ENCODE measurements around the gene GARNL3.

The GARNL3 gene

DNA sequence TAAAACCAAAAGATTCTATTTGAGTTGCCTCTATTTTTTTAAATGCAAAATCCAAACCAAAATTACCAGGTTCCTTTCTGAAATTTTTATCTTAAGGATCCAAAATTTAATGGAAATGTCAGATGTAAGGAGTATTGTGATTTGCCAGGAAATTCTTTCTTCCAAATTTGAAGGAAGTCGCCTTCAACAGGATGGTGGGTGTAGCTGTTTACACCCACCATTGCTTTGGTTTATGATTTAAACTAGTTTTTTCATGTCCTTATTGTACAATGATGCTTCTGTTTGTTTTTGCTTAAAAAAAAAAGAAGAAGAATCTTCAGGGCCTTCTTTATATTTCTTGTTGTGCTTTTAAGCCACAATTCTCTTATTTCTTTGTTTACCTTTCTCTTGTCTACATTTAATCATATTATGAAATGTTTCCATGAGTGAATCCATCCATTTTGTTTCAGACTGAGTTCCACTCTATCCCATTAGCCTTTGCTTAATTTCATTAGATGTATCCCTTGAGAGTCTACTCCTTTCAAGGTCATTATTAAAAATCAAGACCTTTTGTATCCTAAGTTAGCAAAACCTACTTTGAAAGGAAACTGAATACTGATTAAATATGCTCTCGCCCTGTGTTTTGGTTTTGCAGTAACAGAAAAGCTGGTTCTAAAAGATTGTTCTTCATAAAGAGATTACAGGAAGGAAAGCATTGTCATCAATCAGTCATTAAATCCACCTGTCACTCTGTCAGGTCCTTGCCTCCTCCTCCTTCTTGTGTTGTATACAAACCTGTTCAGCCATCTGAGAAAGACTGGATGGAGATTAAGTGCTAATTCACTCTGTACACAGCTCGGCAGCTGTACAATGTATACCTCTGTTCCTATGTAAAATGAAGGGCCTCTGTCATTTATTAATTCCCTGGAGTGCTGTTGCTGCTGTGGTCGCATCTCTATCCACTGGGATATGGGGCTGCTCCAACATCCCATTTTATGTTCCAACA lies 86.9 kb downstream of the GARNL3 start:
- DNase-seq: no peak

DNA sequence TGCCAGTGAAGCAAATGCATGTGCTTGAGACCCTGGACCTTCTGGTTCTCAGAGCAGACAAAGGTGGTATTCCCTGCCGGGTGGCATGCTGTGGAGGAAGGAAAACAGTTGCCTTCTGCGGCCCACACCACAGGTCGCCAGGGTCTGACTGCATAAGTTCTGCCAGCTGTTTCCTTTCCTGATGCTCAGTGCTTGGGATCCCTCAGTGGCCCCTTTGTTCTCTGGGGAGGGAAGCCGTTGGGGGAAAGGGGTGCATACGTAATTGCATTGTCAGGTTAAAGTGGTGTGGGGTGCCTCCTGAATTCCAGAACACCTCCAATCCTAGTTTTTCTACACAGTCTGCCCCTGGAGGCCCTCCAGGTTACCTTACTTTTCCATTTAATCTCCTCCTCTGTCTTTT lies 89.3 kb downstream of the GARNL3 start:
- no peak for DNase-seq

DNA sequence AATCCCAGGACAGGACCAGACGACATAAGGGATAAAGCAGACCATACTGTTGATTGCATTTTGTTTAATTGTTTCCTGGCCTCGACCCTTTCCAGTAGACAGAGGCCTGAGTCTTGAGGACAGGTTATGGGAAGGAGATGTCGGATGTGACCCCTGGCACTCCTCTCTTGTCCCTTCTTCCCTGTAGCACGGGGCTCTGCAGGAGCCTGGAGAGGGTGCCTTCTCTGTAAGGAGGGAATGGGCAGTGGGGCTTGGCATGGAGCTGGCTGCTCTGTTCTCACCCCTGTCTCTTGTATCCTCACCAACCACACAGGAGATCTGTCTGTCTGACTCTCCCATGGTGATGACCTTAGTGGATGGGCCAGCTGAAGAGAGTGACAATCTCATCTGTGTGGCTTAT lies 92.3 kb downstream of the GARNL3 start:
- no peak for DNase-seq

DNA sequence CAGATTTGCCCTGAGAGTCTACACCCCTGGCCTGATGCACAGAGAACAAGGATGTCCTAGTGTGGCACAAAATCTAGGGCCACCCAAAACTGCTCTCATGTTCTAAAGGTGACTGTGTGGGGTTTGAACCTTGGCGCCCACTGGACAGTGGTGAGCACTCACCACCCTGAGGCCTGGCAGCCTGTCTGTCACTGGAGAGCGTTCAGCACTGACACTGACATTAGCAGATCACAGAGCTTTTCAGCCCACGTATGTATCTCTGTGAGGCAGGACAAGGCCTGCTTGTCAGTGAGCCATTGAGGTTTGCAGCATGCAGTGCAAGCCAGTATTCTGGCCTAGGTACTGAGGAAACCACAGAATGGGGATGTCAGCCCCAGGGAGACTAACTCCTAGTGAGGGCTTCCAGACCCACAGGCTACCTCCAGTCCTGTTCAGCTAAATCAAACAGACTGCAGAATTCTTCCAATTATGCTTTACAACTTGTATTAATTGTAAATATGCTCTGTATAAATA lies 93.5 kb downstream of the GARNL3 start:
- DNase-seq: no peak

DNA sequence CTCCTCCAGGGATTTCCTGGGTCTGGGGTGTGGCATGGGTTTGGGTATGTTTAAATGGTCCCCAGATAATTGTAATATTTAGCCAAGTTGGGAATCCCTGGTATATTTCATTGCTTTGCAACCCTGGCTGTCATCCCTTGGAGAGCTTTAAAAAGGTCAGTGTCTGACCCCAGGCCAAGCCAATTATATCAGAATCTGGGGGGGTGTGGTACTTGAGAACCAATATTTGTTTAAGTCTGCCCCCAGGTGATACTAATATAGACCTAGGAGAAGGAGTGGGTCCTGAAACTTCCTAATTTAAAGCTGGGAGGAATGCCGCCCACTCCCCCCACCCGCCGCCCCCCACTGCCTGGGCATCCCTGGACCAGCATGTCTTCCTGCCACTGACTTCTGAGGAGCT lies 94.2 kb downstream of the GARNL3 start:
- DNase-seq: no peak

DNA sequence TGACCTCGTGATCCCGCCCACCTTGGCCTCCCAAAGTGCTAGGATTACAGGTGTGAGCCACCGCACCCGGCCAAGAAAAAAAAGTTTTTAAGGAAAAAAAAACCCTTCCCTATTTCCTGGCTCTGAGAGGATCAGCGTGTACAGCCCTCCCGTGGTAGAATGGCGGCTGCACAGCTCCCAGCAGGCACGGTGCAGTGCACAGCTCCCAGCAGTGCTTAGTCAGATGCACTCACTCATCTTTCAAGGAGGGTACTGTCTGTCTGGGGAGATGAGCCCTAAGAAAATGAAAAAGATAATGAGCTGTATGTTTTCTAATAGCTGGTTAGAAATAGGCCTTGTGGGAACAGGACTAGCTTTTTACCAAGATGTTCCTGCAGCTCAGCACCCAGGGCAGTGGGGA lies 95.7 kb downstream of the GARNL3 start:
- DNase-seq: no peak

DNA sequence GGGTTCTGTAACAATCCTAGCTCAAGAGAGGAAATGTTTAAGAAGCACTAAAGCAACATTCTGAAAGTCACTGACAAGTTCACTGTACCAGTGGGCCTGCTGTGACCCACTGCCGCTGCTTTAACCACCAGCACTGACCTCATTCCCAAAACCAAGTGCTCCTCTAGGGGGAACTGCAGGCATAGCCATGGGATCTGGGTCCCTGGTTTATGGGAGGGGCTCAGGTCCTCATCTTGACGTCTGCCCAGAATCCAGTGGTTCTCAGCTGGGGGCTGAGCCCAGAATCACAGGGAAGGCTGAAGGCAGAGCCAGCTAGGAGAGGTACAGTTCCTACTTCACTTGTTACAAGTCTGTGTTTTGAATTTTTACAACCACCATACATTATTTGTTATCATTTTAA lies 96.3 kb downstream of the GARNL3 start:
- no peak for DNase-seq

DNA sequence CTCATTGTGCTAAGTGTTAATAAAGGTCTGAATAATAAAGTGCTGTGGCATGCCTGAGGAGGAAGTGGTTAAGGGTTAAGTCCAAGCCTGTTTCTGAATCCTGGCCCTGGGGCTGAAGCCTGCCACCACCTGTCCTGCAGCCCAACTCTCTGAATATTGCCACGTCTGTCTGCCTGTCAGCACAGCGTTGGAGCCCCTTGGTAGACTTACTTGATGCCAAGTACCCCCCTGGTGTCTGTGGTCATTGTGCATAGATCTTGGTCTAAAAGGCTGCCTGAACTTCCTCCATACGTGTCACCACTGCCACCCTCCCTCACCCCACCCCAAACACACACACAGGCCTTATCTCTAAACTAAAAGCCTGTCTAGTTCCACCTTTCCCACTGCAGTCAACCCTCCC lies 97.0 kb downstream of the GARNL3 start:
- no peak for DNase-seq

DNA sequence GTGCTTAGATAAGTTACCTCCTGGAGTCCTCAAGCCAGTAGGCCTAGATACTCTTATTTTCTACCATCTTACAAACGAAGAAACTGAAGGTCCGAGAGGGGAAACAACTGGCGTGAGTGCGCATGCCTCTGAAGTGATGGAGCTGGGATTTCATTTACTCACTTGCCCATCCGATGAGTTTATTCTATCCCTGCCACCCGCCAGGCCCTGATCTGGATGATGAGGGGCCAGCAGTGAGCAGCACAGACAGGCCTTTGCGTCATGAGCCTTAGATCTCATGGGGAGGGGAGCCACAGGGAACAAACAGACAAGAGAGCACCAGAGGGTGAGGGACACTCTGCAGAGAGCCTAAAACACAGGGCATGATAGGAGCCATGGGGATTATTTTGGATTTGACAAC lies 98.3 kb downstream of the GARNL3 start:
- DNase-seq: no peak

DNA sequence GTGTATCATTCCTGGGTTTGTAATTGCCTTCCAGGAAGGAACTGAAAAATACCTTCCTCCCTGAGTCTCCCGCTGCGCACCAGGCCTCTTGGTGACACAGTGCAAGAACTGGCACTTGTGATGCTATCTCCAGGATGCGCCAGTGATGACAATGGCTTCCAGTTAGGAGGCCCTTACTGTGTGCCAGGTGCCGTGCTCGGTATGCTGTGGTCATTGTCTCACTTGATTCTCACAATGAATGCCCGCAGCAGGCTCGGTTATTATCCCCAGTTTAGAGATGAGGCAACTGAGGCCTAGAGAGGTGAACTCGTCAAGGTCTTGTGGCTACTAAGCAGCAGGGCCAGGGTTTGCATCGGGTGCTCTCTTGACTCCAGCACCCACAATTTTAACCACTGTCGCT lies 100.9 kb downstream of the GARNL3 start:
- DNase-seq: no peak

DNA sequence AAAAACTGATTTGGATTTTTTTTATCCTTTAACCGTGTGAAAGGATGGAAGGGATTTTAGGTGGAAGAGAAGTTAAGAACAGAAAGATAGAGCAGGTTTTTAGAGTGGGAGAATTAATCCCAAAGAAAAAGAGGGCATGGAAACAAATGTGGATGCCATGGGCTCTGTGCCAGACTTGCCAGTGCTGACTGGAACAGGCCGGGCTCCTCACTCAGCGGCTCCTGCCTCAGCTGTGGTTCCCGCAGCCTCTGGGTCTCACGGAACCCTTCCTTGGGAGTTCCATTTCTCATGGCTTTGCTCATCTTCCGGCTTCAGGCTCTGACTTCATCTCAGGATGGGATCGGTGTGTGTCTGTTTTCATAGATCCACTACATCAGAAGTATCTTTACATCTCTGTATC lies 102.0 kb downstream of the GARNL3 start:
- no peak for DNase-seq

DNA sequence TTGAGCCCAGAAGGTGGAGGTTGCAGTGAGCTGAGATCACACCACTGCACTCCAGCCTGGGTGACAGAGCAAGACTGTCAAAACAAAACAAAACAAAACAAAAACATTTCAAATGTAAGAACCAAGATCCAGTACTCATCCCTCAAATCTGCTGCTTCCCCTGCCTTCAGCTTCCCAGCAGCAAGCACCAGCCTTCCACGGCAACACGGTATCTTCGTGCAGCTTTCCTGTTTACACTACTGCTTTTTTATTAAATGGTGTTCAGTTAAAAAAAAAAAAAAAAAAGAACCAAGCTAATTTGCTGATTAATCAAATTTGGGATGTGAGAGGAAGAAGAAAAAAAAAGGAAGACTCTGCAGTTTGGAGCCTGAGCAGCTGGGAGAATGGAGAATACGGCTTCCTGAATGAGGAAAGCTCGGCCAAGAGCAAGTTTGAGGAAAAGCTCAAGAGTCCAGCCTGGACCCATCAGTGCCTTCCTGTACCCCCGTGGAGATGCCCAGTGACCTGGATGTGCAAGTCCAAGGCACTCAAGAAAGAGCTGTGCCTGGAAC lies 104.4 kb downstream of the GARNL3 start:
- no peak for DNase-seq

DNA sequence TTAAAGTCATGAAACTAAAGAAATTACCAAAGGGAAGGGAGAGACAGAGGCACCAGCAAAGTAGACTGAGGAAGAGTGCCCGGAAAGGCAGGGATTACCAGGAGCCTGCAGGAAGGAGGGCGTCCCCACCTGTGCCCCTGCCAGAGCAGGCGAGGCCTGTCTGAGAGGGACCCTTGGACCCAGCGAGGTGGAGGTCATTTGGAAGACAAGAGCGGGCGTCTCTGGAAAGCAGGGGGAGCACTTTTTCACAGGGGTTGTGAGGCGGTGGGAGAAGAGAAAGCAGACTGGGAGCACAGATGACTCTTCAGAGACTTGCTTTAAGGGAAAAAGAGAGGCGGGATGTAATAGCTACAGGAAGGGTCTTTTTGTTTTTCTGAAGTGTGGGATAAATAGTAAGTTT lies 104.9 kb downstream of the GARNL3 start:
- DNase-seq: no peak

DNA sequence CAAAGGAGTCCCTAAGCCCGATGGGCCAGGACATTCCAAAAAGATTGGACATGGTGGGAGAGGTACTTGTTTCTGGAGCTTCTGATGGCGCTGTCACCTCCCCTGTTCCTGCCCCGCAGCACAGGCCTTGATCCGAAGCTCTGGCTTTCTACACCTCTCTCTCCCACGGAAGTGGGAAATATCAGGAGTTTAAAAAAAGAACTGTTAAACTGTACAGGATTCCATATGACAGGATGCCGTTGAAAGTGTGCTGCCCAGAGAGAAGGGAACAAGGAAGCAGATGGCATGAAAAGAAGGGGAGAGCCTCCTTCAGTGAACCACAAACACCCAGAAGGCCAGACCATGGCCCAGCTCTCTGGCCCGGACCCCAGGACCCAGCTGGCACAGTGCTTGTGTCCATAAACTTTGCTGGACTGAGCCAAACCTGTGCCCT lies 105.6 kb downstream of the GARNL3 start:
- DNase-seq: no peak

DNA sequence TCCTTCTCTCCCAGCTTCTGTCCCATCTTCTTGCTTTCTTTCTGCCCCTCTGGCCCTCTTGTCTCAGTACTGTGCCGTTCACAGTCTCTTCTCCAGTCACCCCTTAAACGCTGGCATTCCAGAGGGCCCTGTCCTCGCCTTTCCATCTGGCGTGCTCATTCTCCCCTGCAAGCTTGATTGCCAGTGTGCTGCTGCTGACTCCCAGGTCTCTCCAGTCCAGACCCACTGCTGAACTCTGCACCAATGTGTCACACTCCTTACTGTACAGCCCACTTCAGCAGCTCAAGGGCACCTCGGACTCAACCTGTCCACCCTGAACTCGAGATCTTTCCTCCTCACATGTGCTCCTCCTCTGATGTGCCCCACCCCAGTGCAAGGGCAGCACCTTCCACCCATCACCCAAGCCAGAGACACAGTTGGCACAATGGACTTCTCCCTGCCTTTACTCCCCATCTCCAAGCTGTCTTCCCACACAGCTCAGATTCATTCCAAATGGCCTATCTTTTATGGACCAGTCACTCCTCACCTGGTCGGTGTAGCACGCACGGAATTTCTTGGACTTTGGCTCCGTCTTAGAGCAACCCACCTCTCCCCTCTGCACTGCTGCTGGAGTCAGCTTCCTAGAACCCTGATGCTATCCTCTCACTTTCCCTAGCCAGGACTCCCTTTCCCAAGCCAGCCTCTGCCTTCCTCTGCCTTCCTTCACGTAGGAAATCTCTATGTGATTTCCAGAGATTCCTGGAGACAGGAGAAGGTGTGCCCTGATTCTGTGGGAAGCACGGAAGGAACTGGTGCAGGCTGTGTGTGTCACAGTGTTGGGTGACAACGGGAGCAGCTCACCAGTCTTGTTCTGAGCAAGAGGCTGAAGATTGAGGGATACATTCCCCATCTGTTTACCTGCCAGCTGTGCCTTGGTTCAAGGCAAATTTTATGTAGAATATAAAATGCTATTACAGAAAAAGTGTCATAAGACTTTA lies 106.4 kb downstream of the GARNL3 start:
- no peak for DNase-seq

DNA sequence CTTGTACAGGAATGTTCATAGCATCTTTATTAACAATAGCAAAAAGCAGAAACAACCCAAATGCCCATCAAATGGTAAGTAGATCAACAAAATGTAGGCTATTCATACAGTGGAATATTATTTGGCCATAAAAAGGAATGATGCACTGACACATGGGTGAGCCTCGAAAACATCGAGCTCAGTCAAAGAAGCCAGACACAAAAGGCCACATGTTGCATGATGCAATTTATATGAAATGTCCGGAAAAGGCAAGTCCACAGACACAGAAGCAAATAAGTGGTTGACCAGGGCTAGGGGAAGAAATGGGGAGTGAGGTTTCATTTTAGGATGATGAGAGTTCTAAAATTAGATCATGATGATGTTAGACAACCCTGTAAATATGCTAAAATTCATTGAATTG lies 115.9 kb downstream of the GARNL3 start:
- DNase-seq: no peak

DNA sequence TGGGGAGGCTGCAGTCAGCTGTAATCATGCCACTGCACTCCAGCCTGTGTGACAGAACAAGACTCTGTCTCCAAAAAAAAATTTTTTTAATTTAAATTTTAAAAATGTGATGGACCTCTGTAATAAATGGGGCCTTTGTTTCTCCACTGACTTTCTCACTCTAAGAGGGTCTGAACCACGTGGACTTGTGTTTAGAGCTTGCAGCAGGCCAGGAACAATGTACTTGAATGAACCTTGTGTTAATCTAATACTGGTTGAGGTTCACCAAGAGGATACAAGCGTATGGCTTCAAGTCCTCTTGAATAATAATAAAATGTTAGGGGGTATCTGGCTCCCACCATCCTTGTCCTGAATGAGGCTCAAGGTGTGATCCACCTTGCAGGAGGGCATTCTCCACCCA lies 118.0 kb downstream of the GARNL3 start:
- no peak for DNase-seq

DNA sequence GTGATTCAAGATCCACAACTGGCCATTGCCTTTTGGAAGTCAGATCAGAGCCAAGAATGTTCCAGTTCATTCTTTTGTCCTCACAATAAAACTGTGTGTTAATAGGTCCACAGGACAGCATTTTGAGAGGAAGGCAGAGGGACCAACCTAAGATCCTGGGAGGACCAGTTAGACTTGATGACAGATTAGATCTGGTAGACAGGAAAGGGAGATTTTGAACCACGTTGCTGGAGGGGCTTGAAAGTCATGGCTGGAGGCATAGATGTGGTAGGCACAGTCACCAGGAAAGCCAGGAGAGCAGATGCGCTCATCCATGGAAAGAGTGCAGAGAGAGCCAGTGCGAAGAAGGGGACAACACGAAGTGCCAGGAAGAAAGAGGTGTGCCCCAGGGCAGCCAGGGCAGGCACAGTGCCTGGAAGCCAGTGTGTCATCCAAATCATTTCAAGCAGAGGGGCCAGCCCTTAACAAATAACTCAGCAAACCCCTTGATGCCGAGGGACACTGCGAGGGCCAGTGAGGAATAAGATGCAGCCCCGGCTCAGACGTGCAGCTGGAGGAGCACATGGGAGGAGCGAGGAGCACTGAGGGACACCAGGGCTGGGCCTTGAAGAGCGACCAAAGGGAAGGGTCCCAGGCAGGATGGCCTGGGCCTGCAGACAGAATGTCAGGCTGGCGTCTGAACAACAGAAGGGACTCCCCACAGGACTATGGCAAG lies 119.6 kb downstream of the GARNL3 start:
- no peak for DNase-seq

DNA sequence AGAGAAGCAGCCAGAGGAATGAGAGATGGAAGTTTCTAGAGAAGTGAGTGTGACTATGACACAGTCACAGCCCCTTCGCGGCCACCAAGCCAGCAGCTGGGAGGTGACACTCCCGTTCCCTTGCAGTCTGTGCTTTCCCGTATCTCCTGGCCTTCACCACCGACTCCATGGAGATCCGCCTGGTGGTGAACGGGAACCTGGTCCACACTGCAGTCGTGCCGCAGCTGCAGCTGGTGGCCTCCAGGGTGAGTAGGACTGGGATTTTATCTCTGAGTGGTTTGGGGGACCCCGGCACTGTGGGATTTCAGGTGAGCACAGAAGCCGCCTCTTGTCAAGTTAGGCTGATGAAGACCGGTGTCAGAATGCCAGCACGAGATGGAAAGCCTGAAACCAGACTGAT lies 120.3 kb downstream of the GARNL3 start:
- no peak for DNase-seq

DNA sequence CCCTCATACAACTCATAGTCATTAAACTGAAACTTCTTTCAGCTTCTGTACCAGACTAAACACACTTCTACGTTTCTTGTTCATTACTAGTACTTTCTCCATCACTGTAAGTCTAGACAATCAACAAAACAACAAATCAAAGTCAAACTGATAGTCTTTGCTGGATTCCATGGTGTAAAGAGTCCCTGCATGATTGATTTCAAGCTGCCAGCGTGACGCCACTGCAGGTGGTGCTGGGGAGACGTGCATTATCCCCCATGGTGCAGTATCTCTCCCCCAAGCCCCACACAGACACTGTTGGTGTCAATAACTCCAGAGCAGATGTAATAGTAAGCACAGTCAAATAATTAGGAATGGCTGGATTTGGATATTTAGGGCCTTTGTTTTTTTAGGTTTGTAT lies 121.7 kb downstream of the GARNL3 start:
- DNase-seq: no peak

DNA sequence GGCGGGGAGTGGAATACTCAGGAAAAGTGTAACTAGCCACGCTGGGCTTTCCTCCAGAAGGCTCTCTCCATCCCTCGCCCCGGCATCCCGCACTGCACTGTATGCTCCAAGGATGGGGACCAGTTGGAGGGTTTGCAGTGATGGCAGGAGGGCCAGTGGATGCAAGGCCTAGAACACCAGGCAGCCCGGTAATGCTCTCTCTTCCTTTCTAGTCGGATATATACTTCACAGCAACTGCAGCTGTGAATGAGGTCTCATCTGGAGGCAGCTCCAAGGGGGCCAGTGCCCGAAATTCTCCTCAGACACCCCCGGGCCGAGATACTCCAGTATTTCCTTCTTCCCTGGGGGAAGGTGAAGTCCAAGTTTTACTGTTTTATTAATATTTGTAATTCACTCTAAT lies 122.4 kb downstream of the GARNL3 start:
- no peak for DNase-seq

DNA sequence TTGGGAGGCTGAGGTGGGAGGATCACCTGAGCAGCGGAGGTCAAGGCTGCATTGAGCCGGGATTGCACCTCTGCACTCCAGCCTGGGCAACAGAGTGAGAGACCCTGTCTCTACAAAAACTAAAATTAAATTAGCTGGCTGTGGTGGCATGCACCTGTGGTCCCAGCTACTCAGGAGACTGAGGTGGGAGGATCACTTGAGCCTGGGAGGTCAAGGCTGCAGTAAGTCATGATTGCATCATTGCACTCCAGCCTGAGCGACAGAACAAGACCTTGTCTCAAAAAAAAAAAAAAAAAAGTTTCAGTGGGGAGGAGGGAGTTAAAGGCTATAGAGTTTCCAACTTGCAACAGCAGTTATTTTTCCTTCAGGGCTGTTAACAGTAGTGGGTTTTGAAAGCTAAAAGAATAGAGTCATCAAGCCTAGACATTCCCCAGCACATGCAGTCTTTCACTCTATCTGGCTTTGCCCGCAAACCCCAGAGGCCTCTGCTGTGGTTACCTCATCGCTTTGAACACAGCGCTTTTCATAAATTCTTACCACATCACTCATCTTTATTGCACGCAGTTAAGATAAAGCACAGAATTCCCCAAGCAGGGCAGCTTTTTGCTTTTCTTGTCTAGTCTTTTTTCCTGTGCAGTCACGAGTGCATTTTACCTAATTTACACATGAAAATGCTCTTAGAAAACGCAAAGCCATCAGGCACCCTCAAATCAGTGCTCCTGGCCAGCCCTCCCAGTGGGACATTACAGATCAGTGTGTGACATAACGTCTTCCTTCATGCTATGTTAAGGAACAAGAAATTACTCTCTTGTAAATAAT lies 123.7 kb downstream of the GARNL3 start:
- peak; percentile 94 for DNase-seq

All from activated CD4-positive, alpha-beta T cell treated with anti-CD3 and anti-CD28 coated beads, Interleukin-2, amount 50 U/mL, for 16 hours (primary cell).